Panc1 (cell line): Measurements from ENCODE around the gene CKAP5.

Source experiments
- CTCF ChIP-seq: fragments of 450-650 bp; IDR thresholded peaks from 2 replicates; pipeline ENCODE4 v1.5.1; 2017; ENCODE audit warnings: mild to moderate bottlenecking
- POLR2AphosphoS5 ChIP-seq: IDR thresholded peaks from 2 replicates; pipeline ENCODE4 v1.6.1; 2012; ENCODE audit warnings: mild to moderate bottlenecking, low read depth, low read length, moderate library complexity
- REST ChIP-seq, 2 experiments: IDR thresholded peaks; 2 replicates each; pipeline ENCODE4 v1.6.1; 2011 to 2012; ENCODE audit warnings: low read depth in 2 of 2, control low read depth in 1 of 2, low read length in 1 of 2, mild to moderate bottlenecking in 1 of 2, moderate library complexity in 1 of 2; ENCODE audit not compliant: insufficient read depth in 1 of 2
- SIN3A ChIP-seq: IDR thresholded peaks from 2 replicates; pipeline ENCODE4 v1.6.1; 2012; ENCODE audit warnings: low read depth, mild to moderate bottlenecking, low read length, moderate library complexity, borderline replicate concordance; ENCODE audit not compliant: insufficient read depth
- TCF7L2 ChIP-seq: IDR thresholded peaks from 2 replicates; pipeline ENCODE4 v1.6.1; 2011; ENCODE audit warnings: mild to moderate bottlenecking, low read depth, low read length, inconsistent platforms

GRCh38 chr11:46706886-46707285 is 139.2 kb downstream of the CKAP5 start:
- TF ChIP-seq CTCF (no peak), TCF7L2 (no peak), POLR2AphosphoS5 (no peak), REST (IDR thresholded peaks at IDR 0.05; ENCODE audit: insufficient read depth in 1 of 2, low read depth in 2 of 2, low read length in 1 of 2) (no peak), SIN3A (no peak)
